Endothelial cell (in vitro differentiated cells): Measurements from ENCODE around the gene AMPH. TPM values are rescaled to one million over a fixed set of nuclear protein-coding genes. Genes with fewer than 3 reads are reported as not detected.

Experiments used
- DNase-seq: peaks from one replicate; pipeline ENCODE4 v3.0.0; 2021; ENCODE audit warnings: low spot score
- H3K27ac Mint-ChIP-seq: one replicate; pipeline ENCODE4 v1.8.0; 2021; ENCODE audit warnings: mixed read lengths, inconsistent platforms; ENCODE audit not compliant: unreplicated experiment
- H3K27me3 Mint-ChIP-seq: one replicate; pipeline ENCODE4 v1.8.0; 2021; ENCODE audit warnings: mild to moderate bottlenecking, moderate library complexity, mixed read lengths, inconsistent platforms; ENCODE audit not compliant: unreplicated experiment
- H3K36me3 Mint-ChIP-seq: one replicate; pipeline ENCODE4 v1.8.0; 2021; ENCODE audit warnings: mild to moderate bottlenecking, low read depth, mixed read lengths, inconsistent platforms; ENCODE audit not compliant: unreplicated experiment
- H3K4me1 Mint-ChIP-seq: one replicate; pipeline ENCODE4 v1.8.0; 2021; ENCODE audit warnings: mild to moderate bottlenecking, mixed read lengths, inconsistent platforms; ENCODE audit not compliant: unreplicated experiment
- H3K4me3 Mint-ChIP-seq: one replicate; pipeline ENCODE4 v1.8.0; 2021; ENCODE audit warnings: mild to moderate bottlenecking, mixed read lengths, inconsistent platforms; ENCODE audit not compliant: unreplicated experiment
- H3K9me3 Mint-ChIP-seq: one replicate; pipeline ENCODE4 v1.8.0; 2021; ENCODE audit warnings: mixed read lengths, inconsistent platforms; ENCODE audit not compliant: unreplicated experiment
- total RNA-seq: library from RNA; stranded (reverse); fragmentation: NEBNext Ultra II Directional; extraction: Animal tissue kit (Norgen Biotek cat#: 25700); gene quantifications from one replicate; pipeline ENCODE4 v1.2.1, GENCODE V29; 2021; ENCODE audit not compliant: unreplicated experiment
- TF ChIP-seq, protein P1 (sequence below): fragments of 200-600 bp; sonication (generic); IDR thresholded peaks from one replicate; pipeline ENCODE4 v1.5.0; 2021; ENCODE audit warnings: antibody characterized with exemption; ENCODE audit not compliant: unreplicated experiment

The AMPH gene
- total RNA-seq, 1 donor from 2014 or later = 1.6 TPM

DNA sequence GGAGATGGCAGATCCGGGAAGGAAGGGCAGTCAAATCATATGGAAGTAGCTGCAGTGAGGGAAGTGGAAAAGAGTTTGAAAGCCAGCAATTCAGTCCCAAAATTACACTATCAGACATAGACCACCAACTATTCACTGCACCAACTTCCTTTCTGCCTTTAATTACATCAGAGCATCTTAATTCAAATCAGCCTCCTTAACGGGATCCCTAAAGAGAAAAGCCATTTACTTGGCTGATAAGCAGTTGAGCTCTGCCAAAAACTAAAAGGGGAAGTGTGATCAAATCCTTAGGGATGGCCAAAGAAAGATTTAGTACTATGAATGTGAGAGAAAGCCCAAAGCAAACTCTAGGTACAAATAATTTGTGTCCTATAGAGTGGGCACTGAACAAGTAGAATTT is 110.4 kb downstream of the AMPH start:
- Mint-ChIP-seq H3K9me3 (no peaks in the 10 kb centered on the region), H3K4me1 (no peaks in the 10 kb centered on the region), H3K4me3 (no peak overlapping the region), H3K27ac (no peak overlapping the region), H3K36me3 (no peaks in the 10 kb centered on the region), H3K27me3 (no peaks in the 10 kb centered on the region)
- TF ChIP-seq, protein P1, sequence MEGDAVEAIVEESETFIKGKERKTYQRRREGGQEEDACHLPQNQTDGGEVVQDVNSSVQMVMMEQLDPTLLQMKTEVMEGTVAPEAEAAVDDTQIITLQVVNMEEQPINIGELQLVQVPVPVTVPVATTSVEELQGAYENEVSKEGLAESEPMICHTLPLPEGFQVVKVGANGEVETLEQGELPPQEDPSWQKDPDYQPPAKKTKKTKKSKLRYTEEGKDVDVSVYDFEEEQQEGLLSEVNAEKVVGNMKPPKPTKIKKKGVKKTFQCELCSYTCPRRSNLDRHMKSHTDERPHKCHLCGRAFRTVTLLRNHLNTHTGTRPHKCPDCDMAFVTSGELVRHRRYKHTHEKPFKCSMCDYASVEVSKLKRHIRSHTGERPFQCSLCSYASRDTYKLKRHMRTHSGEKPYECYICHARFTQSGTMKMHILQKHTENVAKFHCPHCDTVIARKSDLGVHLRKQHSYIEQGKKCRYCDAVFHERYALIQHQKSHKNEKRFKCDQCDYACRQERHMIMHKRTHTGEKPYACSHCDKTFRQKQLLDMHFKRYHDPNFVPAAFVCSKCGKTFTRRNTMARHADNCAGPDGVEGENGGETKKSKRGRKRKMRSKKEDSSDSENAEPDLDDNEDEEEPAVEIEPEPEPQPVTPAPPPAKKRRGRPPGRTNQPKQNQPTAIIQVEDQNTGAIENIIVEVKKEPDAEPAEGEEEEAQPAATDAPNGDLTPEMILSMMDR = no peak
- DNase-seq = no peak

DNA sequence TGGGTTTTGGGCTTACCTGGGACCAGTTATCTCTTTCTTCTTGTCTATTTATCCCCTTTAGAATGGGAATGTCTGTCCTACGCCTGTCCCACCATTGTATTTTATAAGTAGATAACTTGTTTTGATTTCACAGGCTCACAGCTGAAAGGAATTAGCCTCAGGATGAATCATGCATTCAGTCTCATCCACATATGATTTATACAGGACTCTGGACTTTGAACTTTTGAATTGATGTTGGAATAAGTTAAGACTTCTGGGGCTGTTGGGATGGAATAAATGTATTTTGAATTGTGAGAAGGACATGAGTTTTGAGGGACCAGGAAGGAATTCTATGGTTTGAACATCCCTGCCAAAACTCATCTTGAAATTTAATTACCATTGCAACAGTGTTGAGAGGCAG is 112.6 kb downstream of the AMPH start:
- Mint-ChIP-seq H3K9me3 (no peaks in the 10 kb centered on the region), H3K4me1 (no peaks in the 10 kb centered on the region), H3K27ac (no peak overlapping the region), H3K27me3 (no peaks in the 10 kb centered on the region), H3K4me3 (no peak overlapping the region), H3K36me3 (no peaks in the 10 kb centered on the region)
- no peak for DNase-seq
- TF ChIP-seq, protein P1 = no peak

DNA sequence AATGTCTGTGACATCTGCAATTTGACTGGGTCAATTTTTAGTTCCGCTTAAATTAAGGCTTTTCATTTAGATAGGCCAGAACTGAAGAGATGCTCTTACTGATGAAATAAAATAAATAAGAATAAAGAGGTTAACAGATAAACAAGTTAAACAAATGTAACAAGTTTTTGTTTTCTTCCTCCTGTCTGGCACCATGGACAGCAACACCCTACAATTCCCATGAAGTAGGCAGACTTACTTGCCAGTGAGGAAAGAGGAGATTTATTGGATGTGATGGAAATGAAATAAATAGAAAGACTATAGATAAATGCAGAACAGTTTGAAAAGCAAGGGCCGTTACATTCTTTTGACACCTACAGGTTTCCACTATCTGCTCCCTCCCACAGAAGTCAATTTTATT is 118.5 kb downstream of the AMPH start:
- Mint-ChIP-seq H3K27me3 (no peaks in the 10 kb centered on the region), H3K4me1 (no peaks in the 10 kb centered on the region), H3K27ac (no peak overlapping the region), H3K4me3 (no peak overlapping the region), H3K9me3 (no peaks in the 10 kb centered on the region), H3K36me3 (no peaks in the 10 kb centered on the region)
- DNase-seq = no peak
- TF ChIP-seq, protein P1 = no peak

DNA sequence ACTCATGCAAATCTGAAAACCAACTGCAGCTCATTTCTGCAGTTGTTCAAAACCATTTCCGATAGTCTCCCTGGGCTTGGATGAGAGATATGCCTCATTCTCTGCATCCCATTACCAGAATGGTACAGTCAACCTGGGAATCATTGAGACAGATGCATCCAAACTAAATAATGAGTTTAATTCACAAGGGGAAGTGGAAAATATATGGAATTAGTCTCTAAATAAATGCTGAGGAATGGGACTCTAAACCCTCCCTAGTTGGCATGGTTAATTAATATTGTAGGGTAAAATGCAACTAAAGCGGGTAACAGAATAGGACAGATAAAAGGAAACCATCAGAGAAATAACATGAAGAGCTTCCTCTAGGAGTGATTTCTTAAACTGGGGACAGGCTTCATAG is 118.9 kb downstream of the AMPH start:
- H3K27ac Mint-ChIP-seq = no peak overlapping the region
- no peaks in the 10 kb centered on the region for H3K4me1 Mint-ChIP-seq
- TF ChIP-seq, protein P1 = no peak
- DNase-seq = no peak
- H3K36me3 Mint-ChIP-seq = no peaks in the 10 kb centered on the region
- H3K4me3 Mint-ChIP-seq = no peak overlapping the region
- H3K27me3 Mint-ChIP-seq = no peaks in the 10 kb centered on the region
- no peaks in the 10 kb centered on the region for H3K9me3 Mint-ChIP-seq

DNA sequence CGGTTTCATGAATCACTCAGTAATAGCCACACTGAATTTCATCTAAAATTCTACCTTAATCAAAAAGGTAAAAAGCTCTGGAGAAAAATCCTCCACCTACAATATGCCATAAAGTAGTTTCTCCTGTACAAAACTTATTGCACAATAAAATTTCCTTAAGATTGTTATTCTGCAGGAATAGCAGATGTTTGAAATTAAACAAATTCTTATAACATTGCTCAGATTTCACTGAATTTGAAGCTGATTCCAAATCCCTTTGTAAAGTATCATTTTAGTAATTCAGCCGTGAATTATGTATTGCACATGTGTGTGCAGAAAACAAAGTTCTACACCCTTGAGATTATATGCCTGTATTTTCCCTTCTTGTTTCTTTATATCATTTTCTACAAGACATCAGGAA is 123.8 kb downstream of the AMPH start:
- Mint-ChIP-seq H3K4me1 (no peaks in the 10 kb centered on the region), H3K27me3 (no peaks in the 10 kb centered on the region), H3K27ac (no peak overlapping the region), H3K36me3 (no peaks in the 10 kb centered on the region), H3K4me3 (no peak overlapping the region), H3K9me3 (no peaks in the 10 kb centered on the region)
- TF ChIP-seq, protein P1 = no peak
- no peak for DNase-seq
